AG09309 (cell line): ENCODE data around the gene MCTP1.

Source experiments
- DNase-seq: peaks from one replicate; pipeline ENCODE4 v3.0.0-alpha.2; 2010; ENCODE audit warnings: low read depth
- H3K4me3 ChIP-seq: 2 replicates; pipeline ENCODE4 v1.5.1; 2011; ENCODE audit warnings: mild to moderate bottlenecking, low read depth, low read length, moderate library complexity; ENCODE audit not compliant: control insufficient read depth
- CTCF ChIP-seq: IDR thresholded peaks from 2 replicates; pipeline ENCODE4 v1.5.1; 2011; ENCODE audit warnings: mild to moderate bottlenecking, low read depth, low read length, inconsistent platforms; ENCODE audit not compliant: insufficient read depth, control insufficient read depth; ENCODE audit errors: missing control alignments

The MCTP1 gene

GRCh38 chr5:94744906-94745305 lies 540.0 kb downstream of the MCTP1 start:
- no peak for TF ChIP-seq CTCF
- H3K4me3 ChIP-seq, result no peak overlapping the region
- DNase-seq, result no peak

GRCh38 chr5:94742852-94743251 lies 542.0 kb downstream of the MCTP1 start:
- TF ChIP-seq CTCF, result no peak
- DNase-seq, result no peak
- H3K4me3 ChIP-seq, result no peak overlapping the region

- DNase-seq, result no peak
- TF ChIP-seq CTCF, result no peak
- no peak overlapping the region for H3K4me3 ChIP-seq
These were observed 544.6 kb downstream of the MCTP1 start for GRCh38 chr5:94740286-94740685.

- TF ChIP-seq CTCF, result no peak
- no peak for DNase-seq
- H3K4me3 ChIP-seq, result no peak overlapping the region
These were observed 548.4 kb downstream of the MCTP1 start for GRCh38 chr5:94736498-94736897.

GRCh38 chr5:94731471-94731870 lies 553.4 kb downstream of the MCTP1 start:
- DNase-seq, result no peak
- TF ChIP-seq CTCF, result no peak
- no peak overlapping the region for H3K4me3 ChIP-seq

- no peak for DNase-seq
- no peak overlapping the region for H3K4me3 ChIP-seq
- TF ChIP-seq CTCF, result no peak
These were observed 559.8 kb downstream of the MCTP1 start for GRCh38 chr5:94725142-94725541.

GRCh38 chr5:94715768-94716167 lies 569.1 kb downstream of the MCTP1 start:
- TF ChIP-seq CTCF, result no peak
- no peak for DNase-seq
- no peak overlapping the region for H3K4me3 ChIP-seq
